Mucosa of rectum (tissue), 2 donors: ENCODE data around the gene MVD.
A peak's percentile ranks its signal among the peaks of the same experiment; 100 is the strongest.

Source experiments
- H3K27ac ChIP-seq, 2 donors: one replicate each; pipeline ENCODE4 v1.7.0; 2013; ENCODE audit warnings: inconsistent platforms in 2 of 2, low read depth in 2 of 2, low read length in 2 of 2
- H3K27me3 ChIP-seq, 2 donors: one replicate each; pipeline ENCODE4 v1.7.0; 2013; ENCODE audit warnings: low read length in 2 of 2; ENCODE audit not compliant: control insufficient read depth in 2 of 2, insufficient read depth in 2 of 2
- H3K36me3 ChIP-seq, 2 donors: one replicate each; pipeline ENCODE4 v1.7.0; 2013; ENCODE audit warnings: low read length in 2 of 2; ENCODE audit not compliant: control insufficient read depth in 2 of 2, insufficient read depth in 2 of 2
- H3K4me1 ChIP-seq, 2 donors: one replicate each; pipeline ENCODE4 v1.7.0; 2013; ENCODE audit warnings: low read length in 2 of 2, mild to moderate bottlenecking in 1 of 2; ENCODE audit not compliant: control insufficient read depth in 2 of 2, insufficient read depth in 2 of 2
- H3K4me3 ChIP-seq, 2 donors: one replicate each; pipeline ENCODE4 v1.7.0; 2013; ENCODE audit warnings: low read length in 2 of 2
- H3K9ac ChIP-seq, 2 donors: one replicate each; pipeline ENCODE4 v1.7.0; 2013; ENCODE audit warnings: low read length in 2 of 2, low read depth in 1 of 2, mild to moderate bottlenecking in 1 of 2
- H3K9me3 ChIP-seq, 2 donors: one replicate each; pipeline ENCODE4 v1.7.0; 2013; ENCODE audit warnings: low read length in 2 of 2; ENCODE audit not compliant: control insufficient read depth in 2 of 2
- donor health status: healthy.
- donor health status: Normal muscosa, but diverticular disease.

The MVD gene

GRCh38 chr16:88640498-88641247 lies 22.2 kb downstream of the MVD start:
- Histone ChIP-seq H3K4me3 (no peak overlapping the region), H3K27me3 (peaks cover 13 to 24% of the 10 kb centered on the region in 2 donors), H3K9ac (no peak overlapping the region), H3K27ac (no peak overlapping the region), H3K9me3 (no peaks in the 10 kb centered on the region), H3K36me3 (no peaks in the 10 kb centered on the region), H3K4me1 (peaks cover 21 to 22% of the 10 kb centered on the region in 2 donors)

GRCh38 chr16:88640039-88640495 lies 22.8 kb downstream of the MVD start:
- H3K9ac ChIP-seq: no peak overlapping the region
- H3K4me1 ChIP-seq: peaks cover 17 to 20% of the 10 kb centered on the region in 2 donors
- no peaks in the 10 kb centered on the region for H3K36me3 ChIP-seq
- H3K27ac ChIP-seq: no peak overlapping the region
- peaks cover 18 to 24% of the 10 kb centered on the region in 2 donors for H3K27me3 ChIP-seq
- no peak overlapping the region for H3K4me3 ChIP-seq
- H3K9me3 ChIP-seq: no peaks in the 10 kb centered on the region

- H3K9me3 ChIP-seq: no peaks in the 10 kb centered on the region
- H3K4me3 ChIP-seq: no peak overlapping the region
- no peak overlapping the region for H3K9ac ChIP-seq
Measured at GRCh38 chr16:88639231-88640038, 23.5 kb downstream of the MVD start.

GRCh38 chr16:88638323-88639230 lies 24.3 kb downstream of the MVD start, which contains the start of gene IL17C:
IL17C (plus strand) TSS chr16:88638572; CDS start chr16:88638642, 70 bp downstream.
- Histone ChIP-seq H3K9ac (peak within 1 kb of the TSS in 1 of 2 donors; percentile 20), H3K36me3 (no peaks in the 10 kb centered on the region), H3K4me1 (peaks cover 21 to 28% of the 10 kb centered on the region in 2 donors), H3K4me3 (no peak within 1 kb of the TSS), H3K27me3 (peaks cover 21 to 24% of the 10 kb centered on the region in 2 donors), H3K9me3 (no peaks in the 10 kb centered on the region), H3K27ac (no peak within 1 kb of the TSS)

More at GRCh38 chr16:88639231-88640038, 23.5 kb downstream of the MVD start:
- Histone ChIP-seq H3K4me1 (peaks cover 15 to 24% of the 10 kb centered on the region in 2 donors), H3K36me3 (no peaks in the 10 kb centered on the region), H3K27me3 (peaks cover 21 to 24% of the 10 kb centered on the region in 2 donors), H3K27ac (no peak overlapping the region)

GRCh38 chr16:88636488-88637265 lies 26.2 kb downstream of the MVD start:
- peaks cover 21 to 24% of the 10 kb centered on the region in 2 donors for H3K27me3 ChIP-seq

GRCh38 chr16:88635671-88636319 lies 27.1 kb downstream of the MVD start:
- H3K4me1 ChIP-seq: peaks cover 21 to 28% of the 10 kb centered on the region in 2 donors
- H3K27ac ChIP-seq: no peak overlapping the region
- peaks cover 7 to 13% of the 10 kb centered on the region in 2 donors for H3K36me3 ChIP-seq
- no peak overlapping the region for H3K4me3 ChIP-seq
- peaks cover 21 to 22% of the 10 kb centered on the region in 2 donors for H3K27me3 ChIP-seq
- no peak overlapping the region for H3K9ac ChIP-seq
- no peaks in the 10 kb centered on the region for H3K9me3 ChIP-seq

More at GRCh38 chr16:88636488-88637265, 26.2 kb downstream of the MVD start:
- Histone ChIP-seq H3K4me3 (no peak overlapping the region), H3K36me3 (peaks cover 3 to 7% of the 10 kb centered on the region in 2 donors), H3K27ac (no peak overlapping the region), H3K9me3 (no peaks in the 10 kb centered on the region), H3K4me1 (peaks cover 21 to 28% of the 10 kb centered on the region in 2 donors), H3K9ac (no peak overlapping the region)

GRCh38 chr16:88634994-88635670 lies 27.8 kb downstream of the MVD start:
- Histone ChIP-seq H3K36me3 (peaks cover 13 to 16% of the 10 kb centered on the region in 2 donors), H3K9me3 (no peaks in the 10 kb centered on the region), H3K27me3 (peaks cover 16% of the 10 kb centered on the region in 2 donors), H3K9ac (peak overlapping the region in 1 of 2 donors; percentile 54), H3K27ac (peak overlapping the region in 1 of 2 donors; percentile 65), H3K4me1 (peaks cover 21 to 28% of the 10 kb centered on the region in 2 donors), H3K4me3 (peak overlapping the region; percentile 20 to 55)

- Histone ChIP-seq H3K27ac (peak overlapping the region in 1 of 2 donors; percentile 65), H3K9me3 (no peaks in the 10 kb centered on the region), H3K4me1 (peaks cover 17 to 22% of the 10 kb centered on the region in 2 donors), H3K27me3 (peaks cover 8 to 10% of the 10 kb centered on the region in 2 donors), H3K4me3 (peak overlapping the region; percentile 20 to 55), H3K9ac (peak overlapping the region in 1 of 2 donors; percentile 54), H3K36me3 (peaks cover 16 to 23% of the 10 kb centered on the region in 2 donors)
Measured at GRCh38 chr16:88634141-88634993, 28.5 kb downstream of the MVD start.
